H9 (cell line): Measurements from ENCODE around the gene CD81. TPM values are rescaled to one million over a fixed set of nuclear protein-coding genes. Genes with fewer than 3 reads are reported as not detected.

ENCODE experiments used
- DNase-seq: peaks from one replicate; pipeline ENCODE4 v3.0.0-alpha.2; 2017
- H2AFZ ChIP-seq: one replicate; pipeline ENCODE4 v1.6.1; 2013; ENCODE audit warnings: mild to moderate bottlenecking, low read length, control low read depth, moderate library complexity
- H2AK5ac ChIP-seq: 2 replicates; pipeline ENCODE4 v1.6.1; 2013; ENCODE audit warnings: low read length, control low read depth, mixed read lengths; ENCODE audit not compliant: insufficient read length
- H2BK120ac ChIP-seq: one replicate; pipeline ENCODE4 v1.6.1; 2013; ENCODE audit warnings: low read depth, mild to moderate bottlenecking, low read length, control low read depth, inconsistent platforms; ENCODE audit not compliant: poor library complexity, severe bottlenecking
- H2BK12ac ChIP-seq: 2 replicates; pipeline ENCODE4 v1.6.1; 2013; ENCODE audit warnings: low read length, control low read depth, mixed read lengths, low read depth; ENCODE audit not compliant: insufficient read length
- H2BK15ac ChIP-seq: 2 replicates; pipeline ENCODE4 v1.6.1; 2013; ENCODE audit warnings: low read depth, low read length, control low read depth
- H2BK20ac ChIP-seq: one replicate; pipeline ENCODE4 v1.6.1; 2013; ENCODE audit warnings: low read depth, mild to moderate bottlenecking, low read length, control low read depth, inconsistent platforms; ENCODE audit not compliant: poor library complexity, severe bottlenecking
- H2BK5ac ChIP-seq: 2 replicates; pipeline ENCODE4 v1.6.1; 2013; ENCODE audit warnings: low read length, control low read depth, mixed read lengths; ENCODE audit not compliant: insufficient read length
- H3K14ac ChIP-seq: 2 replicates; pipeline ENCODE4 v1.6.1; 2013; ENCODE audit warnings: low read length, control low read depth; ENCODE audit not compliant: insufficient read depth
- H3K18ac ChIP-seq: 2 replicates; pipeline ENCODE4 v1.6.1; 2013; ENCODE audit warnings: low read depth, mild to moderate bottlenecking, mixed read lengths, low read length, control low read depth; ENCODE audit not compliant: insufficient read length
- H3K23ac ChIP-seq: 2 replicates; pipeline ENCODE4 v1.6.1; 2013; ENCODE audit warnings: low read length, control low read depth, mixed read lengths, low read depth; ENCODE audit not compliant: insufficient read length
- H3K23me2 ChIP-seq: 2 replicates; pipeline ENCODE4 v1.6.1; 2013; ENCODE audit warnings: low read depth, mild to moderate bottlenecking, mixed read lengths, low read length, control low read depth; ENCODE audit not compliant: insufficient read length, poor library complexity, severe bottlenecking
- H3K27ac ChIP-seq: 2 replicates; pipeline ENCODE4 v1.5.1; 2013; ENCODE audit warnings: low read length, control low read depth, mixed read lengths, low read depth; ENCODE audit not compliant: insufficient read length
- H3K27me3 ChIP-seq: 2 replicates; pipeline ENCODE4 v1.6.1; 2013; ENCODE audit warnings: low read length, control low read depth, inconsistent platforms; ENCODE audit not compliant: insufficient read depth
- H3K4ac ChIP-seq: 2 replicates; pipeline ENCODE4 v1.6.1; 2013; ENCODE audit warnings: low read depth, mild to moderate bottlenecking, control low read depth, inconsistent platforms, low read length, moderate library complexity
- H3K4me1 ChIP-seq: 2 replicates; pipeline ENCODE4 v1.6.1; 2013; ENCODE audit warnings: low read length, control low read depth, inconsistent platforms; ENCODE audit not compliant: insufficient read depth
- H3K4me2 ChIP-seq: 2 replicates; pipeline ENCODE4 v1.6.1; 2013; ENCODE audit warnings: low read length, control low read depth, mixed read lengths; ENCODE audit not compliant: insufficient read length, insufficient read depth
- H3K56ac ChIP-seq: 2 replicates; pipeline ENCODE4 v1.6.1; 2013; ENCODE audit warnings: low read depth, mild to moderate bottlenecking, mixed read lengths, low read length, control low read depth; ENCODE audit not compliant: insufficient read length
- H3K79me1 ChIP-seq: 2 replicates; pipeline ENCODE4 v1.6.1; 2013; ENCODE audit warnings: low read depth, mild to moderate bottlenecking, moderate library complexity, low read length, control low read depth, inconsistent platforms; ENCODE audit not compliant: insufficient read depth, poor library complexity, severe bottlenecking
- H3K79me2 ChIP-seq: 2 replicates; pipeline ENCODE4 v1.6.1; 2013; ENCODE audit warnings: low read length, control low read depth, inconsistent platforms; ENCODE audit not compliant: insufficient read depth
- H3K9ac ChIP-seq: 2 replicates; pipeline ENCODE4 v1.6.1; 2013; ENCODE audit warnings: low read length, control low read depth, mixed read lengths; ENCODE audit not compliant: insufficient read length; ENCODE audit errors: extremely low read depth
- H3K9me3 ChIP-seq: one replicate; pipeline ENCODE4 v1.6.1; 2013; ENCODE audit warnings: low read depth, low read length, inconsistent platforms; ENCODE audit not compliant: control insufficient read depth
- H3T11ph ChIP-seq: one replicate; pipeline ENCODE4 v1.6.1; 2013; ENCODE audit warnings: mild to moderate bottlenecking, low read length, control low read depth, inconsistent platforms
- H4K20me1 ChIP-seq: one replicate; pipeline ENCODE4 v1.6.1; 2013; ENCODE audit not compliant: control insufficient read depth, insufficient read length, insufficient read depth
- H4K5ac ChIP-seq: 2 replicates; pipeline ENCODE4 v1.6.1; 2013; ENCODE audit warnings: low read depth, mild to moderate bottlenecking, mixed read lengths, low read length, control low read depth; ENCODE audit not compliant: insufficient read length
- H4K8ac ChIP-seq: replicated peaks from 2 replicates; pipeline ENCODE4 v1.6.1; 2013; ENCODE audit warnings: low read length, control low read depth, mixed read lengths, low read depth; ENCODE audit not compliant: insufficient read length
- H4K91ac ChIP-seq: 2 replicates; pipeline ENCODE4 v1.6.1; 2013; ENCODE audit warnings: low read depth, mild to moderate bottlenecking, moderate library complexity, mixed read lengths, low read length, control low read depth; ENCODE audit not compliant: insufficient read length
- H3K27ac Mint-ChIP-seq, 3 experiments: 2 replicates in 2 of 3; 3 replicates in 1 of 3; pipeline ENCODE4 v1.8.0; 2020 to 2021; ENCODE audit warnings: mixed read lengths in 3 of 3, mild to moderate bottlenecking in 1 of 3, moderate library complexity in 1 of 3
- H3K27me3 Mint-ChIP-seq: 2 replicates; pipeline ENCODE4 v1.8.0; 2021; ENCODE audit warnings: low read depth, mild to moderate bottlenecking, moderate library complexity, mixed read lengths
- H3K36me3 Mint-ChIP-seq, 3 experiments: 2 replicates in 2 of 3; 3 replicates in 1 of 3; pipeline ENCODE4 v1.8.0; 2020 to 2021; ENCODE audit warnings: low read depth in 3 of 3, mixed read lengths in 3 of 3; ENCODE audit not compliant: insufficient read depth in 1 of 3
- H3K4me1 Mint-ChIP-seq, 2 experiments: 2 replicates each; pipeline ENCODE4 v1.8.0; 2020; ENCODE audit warnings: mixed read lengths in 2 of 2
- H3K4me3 Mint-ChIP-seq, 2 experiments: 2 replicates in 1 of 2; 3 replicates in 1 of 2; pipeline ENCODE4 v1.8.0; 2020 to 2021; ENCODE audit warnings: mild to moderate bottlenecking in 2 of 2, mixed read lengths in 2 of 2, moderate library complexity in 1 of 2
- H3K9me3 Mint-ChIP-seq, 2 experiments: 2 replicates in 1 of 2; 3 replicates in 1 of 2; pipeline ENCODE4 v1.8.0; 2020; ENCODE audit warnings: mild to moderate bottlenecking in 2 of 2, mixed read lengths in 2 of 2, moderate library complexity in 1 of 2
- WGBS: extraction: QIAGEN DNeasy Blood & Tissue Kit; methylation state at CpG from one replicate; pipeline ENCODE4 v1.1.7; 2013; ENCODE audit warnings: missing lambda C conversion rate, low lambda C conversion rate, mixed read lengths; ENCODE audit not compliant: insufficient read length; ENCODE audit errors: extremely low coverage; 5-methylcytosine and 5-hydroxymethylcytosine counted together
- total RNA-seq: library from RNA; stranded (reverse); gene quantifications from 2 replicates; pipeline ENCODE4 v1.2.1, GENCODE V29; 2021
- TF ChIP-seq, protein P1 (sequence below): fragments of 200-600 bp; sonication (generic); conservative IDR thresholded peaks from 3 replicates; pipeline ENCODE4 v1.8.0; 2021; ENCODE audit warnings: antibody characterized with exemption, mild to moderate bottlenecking

Gene CD81
- total RNA-seq, 1 experiment from 2014 or later = 246 TPM

- peaks cover 18 to 25% of the 10 kb centered on the region in 2 experiments for H3K9me3 Mint-ChIP-seq
- no peak overlapping the region for H3T11ph ChIP-seq
- no peak overlapping the region for H4K91ac ChIP-seq
- no peak overlapping the region for H2BK120ac ChIP-seq
- no peaks in the 10 kb centered on the region; the same call in 1 of the 2 replicates for H3K4me1 ChIP-seq
- DNase-seq = no peak
- no peak overlapping the region for H3K4ac ChIP-seq
- no peaks in the 10 kb centered on the region for H3K27me3 ChIP-seq
- no CpG with 5 or more reads among the region's 5 CpGs for WGBS
- peaks cover 0 to 2% (median under 1%) of the 10 kb centered on the region in 3 experiments; a peak in 3 of 7 replicates for H3K36me3 Mint-ChIP-seq
- H3K27ac ChIP-seq = no peak overlapping the region
- no peak overlapping the region for H2AFZ ChIP-seq
- H3K27ac Mint-ChIP-seq = peak overlapping the region in 2 of 3 experiments; percentile 29 to 92; a peak in 1 of 7 replicates
- no peak overlapping the region for H2AK5ac ChIP-seq
- TF ChIP-seq, protein P1, sequence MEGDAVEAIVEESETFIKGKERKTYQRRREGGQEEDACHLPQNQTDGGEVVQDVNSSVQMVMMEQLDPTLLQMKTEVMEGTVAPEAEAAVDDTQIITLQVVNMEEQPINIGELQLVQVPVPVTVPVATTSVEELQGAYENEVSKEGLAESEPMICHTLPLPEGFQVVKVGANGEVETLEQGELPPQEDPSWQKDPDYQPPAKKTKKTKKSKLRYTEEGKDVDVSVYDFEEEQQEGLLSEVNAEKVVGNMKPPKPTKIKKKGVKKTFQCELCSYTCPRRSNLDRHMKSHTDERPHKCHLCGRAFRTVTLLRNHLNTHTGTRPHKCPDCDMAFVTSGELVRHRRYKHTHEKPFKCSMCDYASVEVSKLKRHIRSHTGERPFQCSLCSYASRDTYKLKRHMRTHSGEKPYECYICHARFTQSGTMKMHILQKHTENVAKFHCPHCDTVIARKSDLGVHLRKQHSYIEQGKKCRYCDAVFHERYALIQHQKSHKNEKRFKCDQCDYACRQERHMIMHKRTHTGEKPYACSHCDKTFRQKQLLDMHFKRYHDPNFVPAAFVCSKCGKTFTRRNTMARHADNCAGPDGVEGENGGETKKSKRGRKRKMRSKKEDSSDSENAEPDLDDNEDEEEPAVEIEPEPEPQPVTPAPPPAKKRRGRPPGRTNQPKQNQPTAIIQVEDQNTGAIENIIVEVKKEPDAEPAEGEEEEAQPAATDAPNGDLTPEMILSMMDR = no peak
- H3K14ac ChIP-seq = no peak overlapping the region
- no peak overlapping the region for H3K23ac ChIP-seq
- H2BK15ac ChIP-seq = no peak overlapping the region
- no peak overlapping the region for H4K8ac ChIP-seq
- H3K27me3 Mint-ChIP-seq = peaks cover 45% of the 10 kb centered on the region
- no peaks in the 10 kb centered on the region for H3K23me2 ChIP-seq
- no peak overlapping the region for H3K4me2 ChIP-seq
- H3K18ac ChIP-seq = no peak overlapping the region
- H2BK5ac ChIP-seq = no peak overlapping the region
- H3K9me3 ChIP-seq = no peaks in the 10 kb centered on the region
- no peaks in the 10 kb centered on the region for H4K20me1 ChIP-seq
- no peak overlapping the region for H2BK12ac ChIP-seq
- no peak overlapping the region for H2BK20ac ChIP-seq
- H3K9ac ChIP-seq = no peak overlapping the region
- peaks cover 17 to 22% of the 10 kb centered on the region in 2 experiments for H3K4me1 Mint-ChIP-seq
- no peak overlapping the region for H4K5ac ChIP-seq
- H3K56ac ChIP-seq = no peak overlapping the region
- no peaks in the 10 kb centered on the region for H3K79me1 ChIP-seq
- H3K79me2 ChIP-seq = no peaks in the 10 kb centered on the region
- no peak overlapping the region; a peak in 1 of 5 replicates for H3K4me3 Mint-ChIP-seq
Observed at GRCh38 chr11:2342981-2343380, 34.1 kb upstream of the CD81 start.
